HPDE6-E6E7 (cell line): Measurements from ENCODE around the gene IRX6.

Experiments used
- DNase-seq: peaks from one replicate; pipeline ENCODE4 v3.0.0; 2011; ENCODE audit warnings: missing footprints; ENCODE audit errors: extremely low spot score

The IRX6 gene

GRCh38 chr16:55323637-55324271 lies at the start of gene IRX6:
Gene IRX6, plus strand, starts transcription at chr16:55324203. Its CDS starts 889 bp downstream, at chr16:55325092.
- DNase-seq, result no peak

GRCh38 chr16:55274391-55274790 lies 49.6 kb upstream of the IRX6 start:
- no peak for DNase-seq

- no peak for DNase-seq
Measured at GRCh38 chr16:55275167-55275566, 48.8 kb upstream of the IRX6 start.

- no peak for DNase-seq
Measured at GRCh38 chr16:55275869-55276268, 48.1 kb upstream of the IRX6 start.

GRCh38 chr16:55277536-55277935 lies 46.5 kb upstream of the IRX6 start:
- DNase-seq, result no peak

GRCh38 chr16:55279598-55279997 lies 44.4 kb upstream of the IRX6 start:
- DNase-seq, result no peak

GRCh38 chr16:55280587-55280986 lies 43.4 kb upstream of the IRX6 start:
- DNase-seq, result no peak

GRCh38 chr16:55282441-55282840 lies 41.6 kb upstream of the IRX6 start:
- DNase-seq, result no peak

- no peak for DNase-seq
Measured at GRCh38 chr16:55283812-55284717, 39.9 kb upstream of the IRX6 start.

- DNase-seq, result no peak
Measured at GRCh38 chr16:55284718-55285099, 39.3 kb upstream of the IRX6 start.

GRCh38 chr16:55285586-55285985 lies 38.4 kb upstream of the IRX6 start:
- no peak for DNase-seq

- DNase-seq, result no peak
Measured at GRCh38 chr16:55289353-55289752, 34.6 kb upstream of the IRX6 start.

- no peak for DNase-seq
Measured at GRCh38 chr16:55291847-55292246, 32.2 kb upstream of the IRX6 start.

- no peak for DNase-seq
Measured at GRCh38 chr16:55292491-55292890, 31.5 kb upstream of the IRX6 start.

- no peak for DNase-seq
Measured at GRCh38 chr16:55294129-55294528, 29.9 kb upstream of the IRX6 start.

- no peak for DNase-seq
Measured at GRCh38 chr16:55294931-55295342, 29.1 kb upstream of the IRX6 start.

- peak; percentile 7 for DNase-seq
Measured at GRCh38 chr16:55297062-55297909, 26.7 kb upstream of the IRX6 start.

- no peak for DNase-seq
Measured at GRCh38 chr16:55297910-55298479, 26.0 kb upstream of the IRX6 start.

- DNase-seq, result no peak
Measured at GRCh38 chr16:55301385-55302008, 22.5 kb upstream of the IRX6 start.

GRCh38 chr16:55302635-55303034 lies 21.4 kb upstream of the IRX6 start:
- no peak for DNase-seq

- DNase-seq, result no peak
Measured at GRCh38 chr16:55308973-55309372, 15.0 kb upstream of the IRX6 start.
